Vagina (tissue), 2 donors: ENCODE measurements around the gene CASP4. TPM values are rescaled to one million over a fixed set of nuclear protein-coding genes. Genes with fewer than 3 reads are reported as not detected.

Source experiments
- DNase-seq, 2 donors: peaks; one replicate each; pipeline ENCODE4 v3.0.0-alpha.2; 2017; ENCODE audit errors: extremely low spot score in 2 of 2
- H3K27ac ChIP-seq: fragments of 200-600 bp; sonication (generic); one replicate; pipeline ENCODE4 v1.5.1; 2019
- H3K27me3 ChIP-seq: fragments of 200-600 bp; sonication (generic); one replicate; pipeline ENCODE4 v1.5.1; 2019
- H3K36me3 ChIP-seq, 2 donors: fragments of 200-600 bp; sonication (generic); one replicate each; pipeline ENCODE4 v1.5.1; 2017 to 2019
- H3K4me1 ChIP-seq: fragments of 200-600 bp; sonication (generic); one replicate; pipeline ENCODE4 v1.5.1; 2019
- H3K4me3 ChIP-seq, 2 donors: fragments of 200-600 bp; sonication (generic); 1 replicate in 1 of 2; 2 replicates in 1 of 2; pipeline ENCODE4 v1.5.1; 2016 to 2019
- H3K9me3 ChIP-seq: fragments of 200-600 bp; sonication (generic); one replicate; pipeline ENCODE4 v1.5.1; 2019
- POLR2A ChIP-seq, 2 donors: fragments of 450-650 bp; IDR thresholded peaks; one replicate each; pipeline ENCODE4 v1.6.1; 2017; ENCODE audit warnings: antibody characterized with exemption in 2 of 2, mild to moderate bottlenecking in 2 of 2, moderate library complexity in 2 of 2
- POLR2AphosphoS5 ChIP-seq, 2 donors: sonication (generic); formaldehyde crosslinking; IDR thresholded peaks; one replicate each; pipeline ENCODE4 v1.9.0; 2017; ENCODE audit warnings: antibody characterized with exemption in 2 of 2, mild to moderate bottlenecking in 2 of 2, low read depth in 1 of 2; ENCODE audit not compliant: insufficient read depth in 1 of 2
- intact Hi-C: fragments of 100-400 bp; cut with DNase I; formaldehyde crosslinking; loops from one replicate; pipeline ENCODE4 v1.15.1; 2023
- total RNA-seq: library from RNA; depleted of rRNA; stranded (reverse); fragments of >200 nt; gene quantifications from one replicate; pipeline ENCODE4 v1.2.3, GENCODE V29; 2016
- TF ChIP-seq, protein P1 (sequence below), 3 experiments: fragments of 450-650 bp in 2 of 3; fragments of 200-600 bp in 1 of 3; sonication (generic) in 1 of 3; IDR thresholded peaks; one replicate each; pipeline ENCODE4 v1.5.1; 2017 to 2019; ENCODE audit warnings: antibody characterized with exemption in 3 of 3, mild to moderate bottlenecking in 2 of 3, moderate library complexity in 2 of 3

The CASP4 gene
- total RNA-seq, 1 donor from 2014 or later, result 70.2 TPM

GRCh38 chr11:104925850-104926249 is 42.5 kb downstream of the CASP4 start:
- no peak for TF ChIP-seq POLR2AphosphoS5 (IDR thresholded peaks at IDR 0.05; ENCODE audit: insufficient read depth in 1 of 2, low read depth in 1 of 2)
- no peaks in the 10 kb centered on the region for H3K36me3 ChIP-seq
- no peaks in the 10 kb centered on the region for H3K27me3 ChIP-seq
- no peaks in the 10 kb centered on the region for H3K4me1 ChIP-seq
- H3K4me3 ChIP-seq, result no peak overlapping the region
- no peak overlapping the region for H3K27ac ChIP-seq
- intact Hi-C loops, result no loop called here
- H3K9me3 ChIP-seq, result no peaks in the 10 kb centered on the region
- DNase-seq, result no peak

GRCh38 chr11:104918113-104918824 is 50.1 kb downstream of the CASP4 start:
- Histone ChIP-seq H3K27ac (peak overlapping the region; percentile 57), H3K4me3 (peak overlapping the region; percentile 26 to 46)
- TF ChIP-seq, protein P1, sequence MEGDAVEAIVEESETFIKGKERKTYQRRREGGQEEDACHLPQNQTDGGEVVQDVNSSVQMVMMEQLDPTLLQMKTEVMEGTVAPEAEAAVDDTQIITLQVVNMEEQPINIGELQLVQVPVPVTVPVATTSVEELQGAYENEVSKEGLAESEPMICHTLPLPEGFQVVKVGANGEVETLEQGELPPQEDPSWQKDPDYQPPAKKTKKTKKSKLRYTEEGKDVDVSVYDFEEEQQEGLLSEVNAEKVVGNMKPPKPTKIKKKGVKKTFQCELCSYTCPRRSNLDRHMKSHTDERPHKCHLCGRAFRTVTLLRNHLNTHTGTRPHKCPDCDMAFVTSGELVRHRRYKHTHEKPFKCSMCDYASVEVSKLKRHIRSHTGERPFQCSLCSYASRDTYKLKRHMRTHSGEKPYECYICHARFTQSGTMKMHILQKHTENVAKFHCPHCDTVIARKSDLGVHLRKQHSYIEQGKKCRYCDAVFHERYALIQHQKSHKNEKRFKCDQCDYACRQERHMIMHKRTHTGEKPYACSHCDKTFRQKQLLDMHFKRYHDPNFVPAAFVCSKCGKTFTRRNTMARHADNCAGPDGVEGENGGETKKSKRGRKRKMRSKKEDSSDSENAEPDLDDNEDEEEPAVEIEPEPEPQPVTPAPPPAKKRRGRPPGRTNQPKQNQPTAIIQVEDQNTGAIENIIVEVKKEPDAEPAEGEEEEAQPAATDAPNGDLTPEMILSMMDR (IDR thresholded peaks at IDR 0.05), result no peak
- TF ChIP-seq POLR2AphosphoS5 (IDR thresholded peaks at IDR 0.05; ENCODE audit: insufficient read depth in 1 of 2, low read depth in 1 of 2) (peak in 1 of 2 donors; percentile 57), POLR2A (IDR thresholded peaks at IDR 0.05) (no peak)

DNA sequence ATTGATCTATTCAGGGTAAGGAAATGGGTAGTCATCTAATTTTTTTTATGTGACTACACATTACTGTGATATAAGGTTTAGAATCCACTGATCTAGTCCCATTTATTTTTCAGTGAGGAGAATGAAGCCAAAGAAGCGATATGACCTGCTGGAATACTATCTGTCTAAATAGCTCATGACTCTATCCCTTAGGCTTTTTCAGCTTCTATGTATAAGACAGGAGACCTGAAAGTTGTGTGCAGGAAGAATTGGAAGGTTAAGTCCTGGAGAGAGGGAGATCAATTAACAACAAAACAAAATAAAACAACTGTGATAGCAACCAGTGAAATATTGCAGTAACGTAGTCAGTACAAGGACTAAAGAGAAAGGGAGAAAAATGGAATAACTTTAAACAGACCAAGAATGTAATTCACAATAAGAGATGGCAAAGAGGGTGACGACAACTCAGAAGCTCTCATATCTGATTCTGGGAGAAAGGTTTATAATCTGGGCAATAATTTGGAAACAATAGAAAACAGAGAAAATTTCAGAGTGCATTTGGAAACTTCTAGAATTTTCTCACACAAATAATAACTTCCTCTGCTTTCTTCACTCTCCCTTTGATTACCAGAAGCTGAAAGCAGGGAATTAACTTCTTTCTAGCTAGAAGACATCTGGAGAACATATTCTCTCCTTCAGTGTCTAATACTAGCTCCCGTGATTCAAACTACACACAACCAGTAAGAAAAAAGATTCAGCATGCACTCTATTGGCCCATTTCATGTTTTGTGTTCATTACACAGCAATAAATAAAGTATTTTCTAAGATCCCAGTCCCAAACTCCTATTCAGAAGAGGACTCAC is 50.9 kb downstream of the CASP4 start:
- TF ChIP-seq POLR2AphosphoS5 (IDR thresholded peaks at IDR 0.05; ENCODE audit: insufficient read depth in 1 of 2, low read depth in 1 of 2), result no peak
- intact Hi-C loops, result no loop called here
- H3K36me3 ChIP-seq, result no peaks in the 10 kb centered on the region
- no peaks in the 10 kb centered on the region for H3K27me3 ChIP-seq
- no peak for DNase-seq
- peak overlapping the region; percentile 26 to 46 for H3K4me3 ChIP-seq
- peak overlapping the region; percentile 57 for H3K27ac ChIP-seq
- no peaks in the 10 kb centered on the region for H3K4me1 ChIP-seq
- no peaks in the 10 kb centered on the region for H3K9me3 ChIP-seq

More at GRCh38 chr11:104918113-104918824, 50.1 kb downstream of the CASP4 start:
- Histone ChIP-seq H3K36me3 (no peaks in the 10 kb centered on the region), H3K9me3 (no peaks in the 10 kb centered on the region), H3K27me3 (no peaks in the 10 kb centered on the region), H3K4me1 (no peaks in the 10 kb centered on the region)
- DNase-seq, result no peak
- intact Hi-C loops, result no loop called here

DNA sequence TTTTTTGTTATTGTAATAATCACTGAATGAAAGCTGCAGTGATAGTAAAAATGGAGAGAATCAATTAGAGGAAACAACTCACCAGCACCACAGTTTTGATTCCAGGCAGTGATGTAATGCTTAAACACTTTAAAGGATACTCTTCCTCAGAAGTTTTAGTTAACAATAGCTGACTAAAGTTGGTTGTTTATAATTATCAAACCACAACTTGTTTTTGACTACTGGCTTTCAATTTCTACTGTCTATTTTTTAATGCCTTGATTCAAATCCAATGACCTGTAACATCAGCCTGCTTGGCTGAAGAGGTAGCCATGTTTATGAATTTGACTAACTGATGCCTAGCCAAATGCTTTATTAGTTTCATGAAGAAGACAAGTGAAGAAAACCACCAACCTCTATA is 51.9 kb downstream of the CASP4 start:
- Histone ChIP-seq H3K9me3 (no peaks in the 10 kb centered on the region), H3K4me1 (no peaks in the 10 kb centered on the region), H3K4me3 (no peak overlapping the region), H3K27me3 (no peaks in the 10 kb centered on the region), H3K27ac (peak overlapping the region; percentile 57), H3K36me3 (no peaks in the 10 kb centered on the region)
- TF ChIP-seq POLR2A (IDR thresholded peaks at IDR 0.05) (no peak), POLR2AphosphoS5 (IDR thresholded peaks at IDR 0.05; ENCODE audit: insufficient read depth in 1 of 2, low read depth in 1 of 2) (no peak)
- TF ChIP-seq, protein P1 (IDR thresholded peaks at IDR 0.05), result no peak
- no peak for DNase-seq
- intact Hi-C loops, result no loop called here

DNA sequence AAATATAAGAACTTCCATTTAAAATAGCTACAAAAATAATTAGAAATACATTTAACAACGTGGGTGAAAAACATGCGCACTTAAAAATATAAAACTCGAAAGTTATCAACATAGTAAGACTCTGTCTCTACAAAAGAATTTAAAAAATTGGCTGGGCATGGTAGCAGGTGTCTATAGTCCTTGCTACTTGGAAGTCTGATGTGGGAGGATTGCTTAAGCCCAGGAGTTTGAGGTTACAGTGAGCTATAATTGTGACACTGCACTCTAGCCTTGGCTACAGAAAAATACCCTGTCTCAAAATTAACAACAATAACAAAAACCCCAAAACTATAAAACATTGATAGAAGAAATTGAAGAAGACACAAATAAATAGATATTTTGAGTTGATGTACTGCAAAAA is 56.3 kb downstream of the CASP4 start:
- no peak overlapping the region for H3K27ac ChIP-seq
- no peaks in the 10 kb centered on the region for H3K9me3 ChIP-seq
- intact Hi-C loops, result no loop called here
- no peaks in the 10 kb centered on the region for H3K36me3 ChIP-seq
- no peak overlapping the region for H3K4me3 ChIP-seq
- TF ChIP-seq, protein P1 (IDR thresholded peaks at IDR 0.05), result no peak
- TF ChIP-seq POLR2A (IDR thresholded peaks at IDR 0.05), result no peak
- no peak for TF ChIP-seq POLR2AphosphoS5 (IDR thresholded peaks at IDR 0.05; ENCODE audit: insufficient read depth in 1 of 2, low read depth in 1 of 2)
- no peak for DNase-seq
- H3K27me3 ChIP-seq, result no peaks in the 10 kb centered on the region
- no peaks in the 10 kb centered on the region for H3K4me1 ChIP-seq

- no peak for DNase-seq
- TF ChIP-seq POLR2A (IDR thresholded peaks at IDR 0.05), result no peak
- no peak for TF ChIP-seq POLR2AphosphoS5 (IDR thresholded peaks at IDR 0.05; ENCODE audit: insufficient read depth in 1 of 2, low read depth in 1 of 2)
- TF ChIP-seq, protein P1 (IDR thresholded peaks at IDR 0.05), result no peak
- Histone ChIP-seq H3K27ac (no peak overlapping the region), H3K9me3 (no peaks in the 10 kb centered on the region), H3K27me3 (no peaks in the 10 kb centered on the region), H3K4me1 (no peaks in the 10 kb centered on the region), H3K4me3 (no peak overlapping the region), H3K36me3 (no peaks in the 10 kb centered on the region)
- intact Hi-C loops, result no loop called here
Observed at GRCh38 chr11:104908186-104908531, 60.2 kb downstream of the CASP4 start.
